Measurements from ENCODE around the gene RNF213.
A peak's percentile ranks its signal among the peaks of the same experiment; 100 is the strongest.
"Not testable (repeated sequence)": the region's sequence is repeated elsewhere in the genome, so short reads cannot be mapped to it uniquely, and the experiment has no call there.

RNF213 gene

GRCh38 chr17:80253631-80254395 lies 6.8 kb upstream of the RNF213 start:
- no peak for DNase-seq

- no peak for DNase-seq
Observed at GRCh38 chr17:80254396-80255251, 6.0 kb upstream of the RNF213 start.

GRCh38 chr17:80256034-80256350 lies 4.7 kb upstream of the RNF213 start:
- no peak for DNase-seq

- DNase-seq, result no peak
Observed at GRCh38 chr17:80257716-80258213, 2.9 kb upstream of the RNF213 start.

GRCh38 chr17:80258296-80258695 lies 2.4 kb upstream of the RNF213 start:
- not testable (repeated sequence) for DNase-seq

- peak; percentile 20 for DNase-seq
Observed at GRCh38 chr17:80259457-80260068, 1.1 kb upstream of the RNF213 start.

GRCh38 chr17:80260069-80260535 lies 550 bp upstream of the RNF213 start:
- DNase-seq, result peak; percentile 74

GRCh38 chr17:80261159-80261894 lies 675 bp downstream of the RNF213 start:
- peak; percentile 61 for DNase-seq

- no peak for DNase-seq
Observed at GRCh38 chr17:80261895-80262279, 1.2 kb downstream of the RNF213 start.

- no peak for DNase-seq
Observed at GRCh38 chr17:80262291-80262690, 1.6 kb downstream of the RNF213 start.

GRCh38 chr17:80262775-80263244 lies 2.2 kb downstream of the RNF213 start:
- no peak for DNase-seq

GRCh38 chr17:80263253-80264204 lies 2.9 kb downstream of the RNF213 start:
- peak; percentile 33 for DNase-seq

- no peak for DNase-seq
Observed at GRCh38 chr17:80264205-80265075, 3.8 kb downstream of the RNF213 start.

- no peak for DNase-seq
Observed at GRCh38 chr17:80265205-80266068, 4.8 kb downstream of the RNF213 start.

GRCh38 chr17:80267391-80267790 lies 6.7 kb downstream of the RNF213 start:
- no peak for DNase-seq

GRCh38 chr17:80268427-80268826 lies 7.8 kb downstream of the RNF213 start:
- no peak for DNase-seq

- DNase-seq, result no peak
Observed at GRCh38 chr17:80269405-80269807, 8.8 kb downstream of the RNF213 start.

GRCh38 chr17:80270104-80270503 lies 9.5 kb downstream of the RNF213 start:
- no peak for DNase-seq

- no peak for DNase-seq
Observed at GRCh38 chr17:80270836-80271235, 10.2 kb downstream of the RNF213 start.
